ENCODE results near the gene CKAP2L. TPM values are rescaled to one million over a fixed set of nuclear protein-coding genes. Genes with fewer than 3 reads are reported as not detected.

Gene CKAP2L
- total and polyA plus RNA-seq, 2 experiments from 2014 or later, result 6.6 to 10.9 TPM

DNA sequence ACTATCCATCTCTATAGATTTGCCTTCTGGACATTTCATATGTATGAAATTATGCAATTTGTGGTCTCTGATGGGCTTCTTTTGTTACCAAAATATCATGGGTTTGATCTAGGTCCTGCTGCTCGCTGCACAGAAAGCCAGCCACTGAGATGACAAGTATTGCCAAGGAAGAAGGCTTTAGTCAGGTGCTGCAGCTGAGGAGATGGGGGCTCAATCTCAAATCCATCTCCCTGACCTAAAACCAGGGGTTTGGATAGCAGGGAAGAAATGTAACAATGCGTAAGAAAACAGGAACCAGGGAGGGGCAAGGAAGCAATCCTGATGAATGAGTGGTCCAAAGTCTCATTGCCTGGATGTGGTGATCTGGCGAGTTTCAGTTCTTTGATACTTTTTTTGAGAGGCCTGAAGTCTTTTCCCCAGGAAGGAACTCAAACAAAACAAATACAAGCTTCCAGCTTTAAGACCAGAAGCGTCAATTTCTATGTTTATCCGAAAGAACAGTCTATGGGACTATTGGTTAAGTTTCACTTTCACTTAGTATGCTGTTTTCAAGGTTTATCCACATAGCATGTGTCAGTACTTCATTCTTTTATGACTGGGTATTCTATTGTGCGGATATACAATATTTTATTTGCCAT is 3.4 kb upstream of the CKAP2L start:
- Histone ChIP-seq H3K36me3 (ENCODE audit: low read depth) (no peaks in the 10 kb centered on the region), H3K27ac (no peak overlapping the region), H3K9ac (peak overlapping the region; percentile 22; the same call in 1 of the 2 replicates), H3K27me3 (replicated peaks; ENCODE audit: insufficient read depth) (no peaks in the 10 kb centered on the region), H3K79me2 (ENCODE audit: insufficient read depth) (peaks cover 14% of the 10 kb centered on the region), H3K9me3 (ENCODE audit: low read depth) (no peaks in the 10 kb centered on the region), H3K4me2 (ENCODE audit: unreplicated experiment) (peak overlapping the region; percentile 59), H3K4me3 (0 out of 2 replicates have a peak overlapping the region, but pooled peaks have one; percentile 24), H3K9me2 (ENCODE audit: insufficient read depth) (no peaks in the 10 kb centered on the region), H3F3A (ENCODE audit: insufficient read depth) (peaks cover 5% of the 10 kb centered on the region; the same call in 1 of the 2 replicates), H2AFZ (peak overlapping the region; percentile 67), H3K4me1 (ENCODE audit: insufficient read depth) (no peaks in the 10 kb centered on the region; the same call in 1 of the 2 replicates), H4K20me1 (ENCODE audit: insufficient read depth) (no peaks in the 10 kb centered on the region)
- peak; percentile 15 for DNase-seq
- TF ChIP-seq EZH2 (IDR thresholded peaks at IDR 0.05; ENCODE audit: insufficient read depth, poor library complexity, severe bottlenecking) (no peak), EZH2phosphoT487 (IDR thresholded peaks at IDR 0.05; ENCODE audit: insufficient read depth, low read depth) (no peak)
- in situ Hi-C loops (cut with MboI), result no loop called here
- 70 to 71% methylated on average over 6 of the region's 6 CpGs for WGBS, 2 experiments (ENCODE audit: low coverage in 1 of 2, low lambda C conversion rate in 2 of 2, missing lambda C conversion rate in 2 of 2)

DNA sequence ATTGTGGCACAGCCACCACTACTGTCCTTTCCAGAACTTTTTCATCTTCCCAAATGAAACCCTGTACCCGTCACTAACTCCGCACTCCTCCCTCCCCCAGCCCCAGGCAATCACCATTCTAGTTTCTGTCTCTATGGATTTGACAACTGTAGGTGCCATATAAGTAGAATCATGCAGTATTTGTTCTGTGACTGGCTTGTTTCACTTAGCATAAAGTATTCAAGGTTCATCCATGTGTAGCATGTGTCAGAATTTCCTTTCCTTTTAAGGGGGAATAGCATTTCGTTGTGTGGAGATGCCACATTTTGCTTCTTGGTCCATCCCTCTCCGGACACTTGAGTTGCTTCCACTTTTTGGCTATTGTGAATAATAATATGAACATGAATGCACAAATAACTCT is 842 bp upstream of the CKAP2L start:
- in situ Hi-C loops (cut with MboI), result no loop called here
- Histone ChIP-seq H3K79me2 (ENCODE audit: insufficient read depth) (peaks cover 40% of the 10 kb centered on the region), H4K20me1 (ENCODE audit: insufficient read depth) (no peaks in the 10 kb centered on the region), H3K4me3 (peak overlapping the region; percentile 85), H2AFZ (peak overlapping the region; percentile 95), H3K27me3 (replicated peaks; ENCODE audit: insufficient read depth) (no peaks in the 10 kb centered on the region), H3K36me3 (ENCODE audit: low read depth) (no peaks in the 10 kb centered on the region), H3K4me1 (ENCODE audit: insufficient read depth) (no peaks in the 10 kb centered on the region; the same call in 1 of the 2 replicates), H3K9me3 (ENCODE audit: low read depth) (no peaks in the 10 kb centered on the region), H3K4me2 (ENCODE audit: unreplicated experiment) (peak overlapping the region; percentile 84), H3K9ac (peak overlapping the region; percentile 84), H3K27ac (no peak overlapping the region), H3F3A (ENCODE audit: insufficient read depth) (peaks cover 5% of the 10 kb centered on the region; the same call in 1 of the 2 replicates), H3K9me2 (ENCODE audit: insufficient read depth) (no peaks in the 10 kb centered on the region)
- 60 to 69% methylated on average over 4 of the region's 4 CpGs for WGBS, 2 experiments (ENCODE audit: low coverage in 1 of 2, low lambda C conversion rate in 2 of 2, missing lambda C conversion rate in 2 of 2)
- TF ChIP-seq EZH2phosphoT487 (IDR thresholded peaks at IDR 0.05; ENCODE audit: insufficient read depth, low read depth) (no peak), EZH2 (IDR thresholded peaks at IDR 0.05; ENCODE audit: insufficient read depth, poor library complexity, severe bottlenecking) (no peak)
- peak; percentile 11 for DNase-seq

DNA sequence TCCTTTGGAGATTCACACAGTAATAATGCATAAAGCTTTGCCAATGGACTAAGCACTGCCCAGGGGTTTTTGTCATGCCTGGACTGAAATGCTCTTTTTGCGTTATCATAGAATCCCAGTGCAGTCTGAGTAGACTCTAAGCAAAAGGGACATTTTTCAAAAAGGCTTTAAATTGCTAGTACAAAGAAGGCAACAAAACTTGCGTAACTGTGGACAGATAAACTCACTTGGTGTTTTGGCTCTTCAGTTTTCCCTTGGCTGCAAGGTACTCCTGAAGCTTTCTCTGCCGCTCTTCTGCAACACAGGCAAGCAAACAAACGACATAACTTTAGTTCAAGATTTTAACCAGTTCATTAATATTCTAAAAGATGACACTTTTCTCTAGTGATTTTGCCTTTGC is 2.1 kb downstream of the CKAP2L start:
- Histone ChIP-seq H4K20me1 (ENCODE audit: insufficient read depth) (no peaks in the 10 kb centered on the region), H3K27me3 (replicated peaks; ENCODE audit: insufficient read depth) (no peaks in the 10 kb centered on the region), H3K9ac (no peak overlapping the region), H2AFZ (peak overlapping the region; percentile 95; the same call in 1 of the 2 replicates), H3K79me2 (ENCODE audit: insufficient read depth) (peaks cover 54% of the 10 kb centered on the region), H3K27ac (no peak overlapping the region), H3K4me1 (ENCODE audit: insufficient read depth) (no peaks in the 10 kb centered on the region; the same call in 1 of the 2 replicates), H3K36me3 (ENCODE audit: low read depth) (no peaks in the 10 kb centered on the region), H3K9me3 (ENCODE audit: low read depth) (no peaks in the 10 kb centered on the region), H3F3A (ENCODE audit: insufficient read depth) (no peaks in the 10 kb centered on the region), H3K9me2 (ENCODE audit: insufficient read depth) (no peaks in the 10 kb centered on the region), H3K4me3 (no peak overlapping the region), H3K4me2 (ENCODE audit: unreplicated experiment) (no peak overlapping the region)
- no peak for DNase-seq
- in situ Hi-C loops (cut with MboI), result no loop called here
- WGBS, 2 experiments (ENCODE audit: low coverage in 1 of 2, low lambda C conversion rate in 2 of 2, missing lambda C conversion rate in 2 of 2), result 96 to 99% methylated on average over 4 of the region's 4 CpGs
- TF ChIP-seq EZH2 (IDR thresholded peaks at IDR 0.05; ENCODE audit: insufficient read depth, poor library complexity, severe bottlenecking), result no peak
- TF ChIP-seq EZH2phosphoT487 (IDR thresholded peaks at IDR 0.05; ENCODE audit: insufficient read depth, low read depth), result no peak

DNA sequence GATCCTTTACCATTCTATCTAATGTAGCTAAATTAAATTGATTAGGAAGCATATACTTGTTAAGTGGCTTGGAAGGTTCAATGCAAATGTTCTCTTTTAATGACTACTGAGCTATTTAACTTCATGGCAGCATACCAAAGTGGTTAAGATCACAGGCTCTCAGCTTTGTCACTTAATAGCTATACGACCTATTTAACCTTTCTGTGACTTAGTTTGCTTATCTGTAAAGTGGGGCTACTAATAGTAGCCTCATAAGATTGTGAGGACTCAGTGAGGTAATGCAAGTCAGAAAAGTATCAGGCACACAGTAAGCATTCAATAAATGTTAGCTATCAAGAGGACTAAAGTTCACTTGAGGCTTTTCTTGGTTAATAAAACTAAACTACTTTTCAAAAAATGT is 4.3 kb downstream of the CKAP2L start:
- no peaks in the 10 kb centered on the region for H3K9me2 ChIP-seq (ENCODE audit: insufficient read depth)
- DNase-seq, result no peak
- peak overlapping the region; percentile 36; the same call in 1 of the 2 replicates for H2AFZ ChIP-seq
- 94 to 96% methylated on average over 1 of the region's 1 CpG for WGBS, 2 experiments (ENCODE audit: low coverage in 1 of 2, low lambda C conversion rate in 2 of 2, missing lambda C conversion rate in 2 of 2)
- peaks cover 55% of the 10 kb centered on the region for H3K79me2 ChIP-seq (ENCODE audit: insufficient read depth)
- H3K27me3 ChIP-seq (replicated peaks; ENCODE audit: insufficient read depth), result no peaks in the 10 kb centered on the region
- no peak overlapping the region for H3K27ac ChIP-seq
- no peaks in the 10 kb centered on the region; the same call in 1 of the 2 replicates for H3K4me1 ChIP-seq (ENCODE audit: insufficient read depth)
- H3K4me3 ChIP-seq, result no peak overlapping the region
- no peaks in the 10 kb centered on the region for H4K20me1 ChIP-seq (ENCODE audit: insufficient read depth)
- H3K9me3 ChIP-seq (ENCODE audit: low read depth), result no peaks in the 10 kb centered on the region
- no peaks in the 10 kb centered on the region for H3F3A ChIP-seq (ENCODE audit: insufficient read depth)
- no peak overlapping the region for H3K9ac ChIP-seq
- H3K36me3 ChIP-seq (ENCODE audit: low read depth), result no peaks in the 10 kb centered on the region; the same call in 1 of the 2 replicates
- in situ Hi-C loops (cut with MboI), result no loop called here
- TF ChIP-seq EZH2phosphoT487 (IDR thresholded peaks at IDR 0.05; ENCODE audit: insufficient read depth, low read depth) (no peak), EZH2 (IDR thresholded peaks at IDR 0.05; ENCODE audit: insufficient read depth, poor library complexity, severe bottlenecking) (no peak)
- H3K4me2 ChIP-seq (ENCODE audit: unreplicated experiment), result no peak overlapping the region

All from GM23248 (cell line).